ENCODE results near the gene CAMP. TPM values are rescaled to one million over a fixed set of nuclear protein-coding genes. Genes with fewer than 3 reads are reported as not detected.

The CAMP gene
- total RNA-seq, 2 donors from 2014 or later = 1.5 TPM; not detected in 1

GRCh38 chr3:48226939-48227338 is 3.6 kb downstream of the CAMP start:
- Histone ChIP-seq H3K9me3 (no peaks in the 10 kb centered on the region), H3K4me1 (no peaks in the 10 kb centered on the region), H3K27me3 (no peaks in the 10 kb centered on the region), H3K4me3 (no peak overlapping the region), H3K27ac (no peak overlapping the region), H3K36me3 (no peaks in the 10 kb centered on the region)
- TF ChIP-seq CTCF (IDR thresholded peaks at IDR 0.05) = no peak
- DNase-seq (ENCODE audit: low spot score) = no peak

- no peaks in the 10 kb centered on the region for H3K36me3 ChIP-seq
- H3K4me1 ChIP-seq = peaks cover 0 to 9% of the 10 kb centered on the region in 2 donors
- no peak for TF ChIP-seq CTCF (IDR thresholded peaks at IDR 0.05)
- H3K27me3 ChIP-seq = no peaks in the 10 kb centered on the region
- peak overlapping the region; percentile 8 to 28 for H3K27ac ChIP-seq
- H3K9me3 ChIP-seq = no peaks in the 10 kb centered on the region
- no peak for DNase-seq (ENCODE audit: low spot score)
- H3K4me3 ChIP-seq = no peak overlapping the region
Measured at GRCh38 chr3:48232232-48232631, 8.9 kb downstream of the CAMP start.

GRCh38 chr3:48232734-48233133 is 9.4 kb downstream of the CAMP start:
- peak overlapping the region; percentile 8 to 28 for H3K27ac ChIP-seq
- H3K4me1 ChIP-seq = peaks cover 0 to 9% of the 10 kb centered on the region in 2 donors
- H3K27me3 ChIP-seq = no peaks in the 10 kb centered on the region
- no peaks in the 10 kb centered on the region for H3K36me3 ChIP-seq
- peak overlapping the region in 1 of 2 donors; percentile 9 for H3K4me3 ChIP-seq
- peak; percentile 88 for DNase-seq (ENCODE audit: low spot score)
- TF ChIP-seq CTCF (IDR thresholded peaks at IDR 0.05) = peak; percentile 23 to 70
- no peaks in the 10 kb centered on the region for H3K9me3 ChIP-seq

DNA sequence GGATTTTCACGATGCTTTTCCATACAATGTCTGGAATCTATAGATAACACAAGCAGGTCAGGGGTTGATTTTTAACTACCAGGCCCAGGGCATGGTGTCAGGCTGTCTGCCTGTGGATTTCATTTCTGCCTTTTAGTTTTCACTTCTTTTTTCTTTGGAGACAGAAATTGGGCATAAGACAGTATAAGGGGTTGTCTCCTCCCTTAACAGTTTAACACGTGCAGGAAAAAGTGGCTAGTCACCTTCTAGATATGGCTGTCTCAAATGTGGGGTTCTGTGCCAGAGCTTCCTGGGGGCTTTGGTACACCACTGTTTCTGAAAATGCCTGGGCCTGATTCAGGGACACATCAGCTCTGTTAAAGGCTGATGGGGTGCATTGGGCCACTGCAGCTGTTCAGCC is 10.2 kb downstream of the CAMP start:
- Histone ChIP-seq H3K4me1 (peaks cover 0 to 9% of the 10 kb centered on the region in 2 donors), H3K27me3 (no peaks in the 10 kb centered on the region), H3K4me3 (no peak overlapping the region), H3K9me3 (no peaks in the 10 kb centered on the region), H3K27ac (no peak overlapping the region), H3K36me3 (no peaks in the 10 kb centered on the region)
- no peak for DNase-seq (ENCODE audit: low spot score)
- TF ChIP-seq CTCF (IDR thresholded peaks at IDR 0.05) = no peak

DNA sequence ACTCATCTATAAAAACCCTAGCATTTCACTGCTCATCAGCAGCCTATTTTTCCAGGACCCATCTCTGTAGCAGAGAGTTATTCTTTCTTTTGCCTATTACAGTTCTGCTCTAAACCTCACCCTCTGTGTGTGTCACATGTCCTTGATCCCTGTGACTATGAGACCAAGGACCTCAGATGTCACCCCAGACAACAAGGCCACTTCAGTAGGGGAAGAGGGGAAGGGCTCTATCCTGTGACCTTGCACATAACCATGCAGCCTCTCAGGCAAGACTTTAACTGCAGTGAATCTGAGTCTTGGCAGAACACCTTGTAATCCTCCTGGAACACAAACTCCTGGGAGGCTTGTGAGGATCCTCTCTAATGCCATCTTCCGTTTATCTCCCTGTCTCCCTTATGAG is 13.2 kb downstream of the CAMP start:
- H3K9me3 ChIP-seq = no peaks in the 10 kb centered on the region
- no peak overlapping the region for H3K4me3 ChIP-seq
- no peaks in the 10 kb centered on the region for H3K27me3 ChIP-seq
- H3K36me3 ChIP-seq = no peaks in the 10 kb centered on the region
- no peak for TF ChIP-seq CTCF (IDR thresholded peaks at IDR 0.05)
- H3K27ac ChIP-seq = no peak overlapping the region
- DNase-seq (ENCODE audit: low spot score) = no peak
- peaks cover 0 to 13% of the 10 kb centered on the region in 2 donors for H3K4me1 ChIP-seq

DNA sequence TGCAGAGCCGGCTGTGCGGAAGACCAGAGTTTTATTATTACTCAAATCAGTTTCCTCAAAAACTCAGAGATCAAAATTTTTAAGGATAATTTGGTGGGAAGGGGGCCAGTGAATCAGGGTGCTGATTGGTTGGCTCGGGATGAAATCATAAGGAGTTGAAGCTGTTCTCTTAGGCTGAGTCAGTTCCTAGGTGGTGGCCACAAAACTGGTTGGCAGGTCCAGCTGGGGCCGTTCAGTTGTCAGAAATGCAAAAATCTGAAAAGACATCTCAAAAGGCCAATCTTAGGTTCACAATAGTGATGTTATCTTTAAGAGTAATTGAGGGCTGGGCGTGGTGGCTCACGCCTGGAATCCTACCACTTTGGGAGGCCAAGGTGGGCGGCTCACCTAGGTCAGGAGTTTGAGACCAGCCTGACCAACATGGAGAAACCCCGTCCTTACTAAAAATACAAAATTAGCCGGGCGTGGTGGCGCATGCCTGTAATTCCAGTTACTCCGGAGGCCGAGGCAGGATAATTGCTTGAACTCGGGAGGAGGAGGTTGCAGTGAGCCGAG is 15.3 kb downstream of the CAMP start:
- Histone ChIP-seq H3K4me3 (no peak overlapping the region), H3K36me3 (no peaks in the 10 kb centered on the region), H3K4me1 (peaks cover 0 to 11% of the 10 kb centered on the region in 2 donors), H3K27ac (no peak overlapping the region), H3K9me3 (no peaks in the 10 kb centered on the region), H3K27me3 (no peaks in the 10 kb centered on the region)
- no peak for DNase-seq (ENCODE audit: low spot score)
- no peak for TF ChIP-seq CTCF (IDR thresholded peaks at IDR 0.05)
